Astrocyte of the spinal cord (primary cell): ENCODE results near the gene WDR64.
A peak's percentile ranks its signal among the peaks of the same experiment; 100 is the strongest.

Experiments used
- DNase-seq: peaks from one replicate; pipeline ENCODE4 v3.0.0; 2011; ENCODE audit warnings: low read depth, low spot score
- H3K4me3 ChIP-seq: 2 replicates; pipeline ENCODE4 v1.5.1; 2011; ENCODE audit warnings: low read depth, mild to moderate bottlenecking, low read length, moderate library complexity
- CTCF ChIP-seq: IDR thresholded peaks from 2 replicates; pipeline ENCODE4 v1.5.1; 2012; ENCODE audit warnings: low read depth, mild to moderate bottlenecking, low read length, inconsistent platforms
- in situ Hi-C: cut with HindIII; loops from 2 replicates; pipeline ENCODE4 v1.10.0; 2017; ENCODE audit warnings: low sequenced_read_pairs

Gene WDR64

GRCh38 chr1:241637046-241637590 lies 15.0 kb upstream of the WDR64 start:
- no peak overlapping the region for H3K4me3 ChIP-seq
- DNase-seq, result no peak
- TF ChIP-seq CTCF, result no peak
- in situ Hi-C loops, result no loop called here

GRCh38 chr1:241637604-241638003 lies 14.5 kb upstream of the WDR64 start:
- no peak for DNase-seq
- TF ChIP-seq CTCF, result no peak
- no peak overlapping the region for H3K4me3 ChIP-seq
- in situ Hi-C loops, result no loop called here

- peak overlapping the region; percentile 1 for H3K4me3 ChIP-seq
These were observed 13.9 kb upstream of the WDR64 start for GRCh38 chr1:241638099-241638682.

GRCh38 chr1:241638909-241639622 lies 13.0 kb upstream of the WDR64 start:
- no peak for TF ChIP-seq CTCF
- in situ Hi-C loops, result no loop called here
- DNase-seq, result no peak
- peak overlapping the region; percentile 92 for H3K4me3 ChIP-seq

More at GRCh38 chr1:241638099-241638682, 13.9 kb upstream of the WDR64 start:
- TF ChIP-seq CTCF, result no peak
- in situ Hi-C loops, result no loop called here
- DNase-seq, result no peak

GRCh38 chr1:241639623-241640148 lies 12.4 kb upstream of the WDR64 start:
- no peak for TF ChIP-seq CTCF

GRCh38 chr1:241640149-241640866 lies 11.8 kb upstream of the WDR64 start, which contains the start of the genes CHML and OPN3:
Gene CHML, minus strand, starts transcription at chr1:241640369. Its CDS starts 4,603 bp downstream, at chr1:241635766.
Gene OPN3, minus strand, starts transcription at chr1:241640369. Its CDS starts 115 bp downstream, at chr1:241640254.
- TF ChIP-seq CTCF, result no peak
- in situ Hi-C loops, result no loop called here
- H3K4me3 ChIP-seq, result peak within 1 kb of the TSS; percentile 92
- DNase-seq, result peak; percentile 88

More at GRCh38 chr1:241639623-241640148, 12.4 kb upstream of the WDR64 start:
- in situ Hi-C loops, result no loop called here
- peak; percentile 52 for DNase-seq
- H3K4me3 ChIP-seq, result peak overlapping the region; percentile 92
